T47D (cell line): ENCODE measurements around the gene GJB5.
"Not testable (repeated sequence)": the region's sequence is repeated elsewhere in the genome, so short reads cannot be mapped to it uniquely, and the experiment has no call there.

Experiments
- DNase-seq, 2 experiments: peaks; one replicate each; pipeline versions ENCODE4 v3.0.0 to v3.0.0-alpha.2; 2011 to 2012; ENCODE audit warnings: low read depth in 1 of 2, low spot score in 1 of 2
- JUND ChIP-seq: IDR thresholded peaks from 2 replicates; pipeline ENCODE4 v1.6.1; 2012; ENCODE audit warnings: low read depth
- in situ Hi-C: cut with HindIII; loops from 2 replicates; pipeline ENCODE4 v1.10.0; 2016; ENCODE audit warnings: low sequenced_read_pairs, low pct_unique_long_range_greater_than_20kb

Gene GJB5

GRCh38 chr1:34770891-34771504 is 16.2 kb downstream of the GJB5 start:
- in situ Hi-C loops, result no loop called here
- DNase-seq, result no peak
- TF ChIP-seq JUND, result no peak

- no peak for TF ChIP-seq JUND
- DNase-seq, result no peak
- in situ Hi-C loops, result no loop called here
Measured at GRCh38 chr1:34771573-34772371, 16.9 kb downstream of the GJB5 start.

GRCh38 chr1:34773114-34773513 is 18.3 kb downstream of the GJB5 start:
- DNase-seq, in situ Hi-C loops: not testable (repeated sequence)

GRCh38 chr1:34774957-34775356 is 20.1 kb downstream of the GJB5 start:
- no peak for TF ChIP-seq JUND
- in situ Hi-C loops, result no loop called here
- DNase-seq, result no peak

GRCh38 chr1:34776911-34777310 is 22.1 kb downstream of the GJB5 start:
- in situ Hi-C loops, result no loop called here
- DNase-seq, result no peak
- no peak for TF ChIP-seq JUND

- no peak for TF ChIP-seq JUND
- in situ Hi-C loops, result no loop called here
- DNase-seq, result no peak
Measured at GRCh38 chr1:34777519-34778321, 22.9 kb downstream of the GJB5 start.

- TF ChIP-seq JUND, result no peak
- DNase-seq, result no peak
- in situ Hi-C loops, result no loop called here
Measured at GRCh38 chr1:34778381-34778780, 23.5 kb downstream of the GJB5 start.

- no peak for DNase-seq
- TF ChIP-seq JUND, result no peak
- in situ Hi-C loops, result no loop called here
Measured at GRCh38 chr1:34779005-34779404, 24.2 kb downstream of the GJB5 start.

- no peak for DNase-seq
- no peak for TF ChIP-seq JUND
- in situ Hi-C loops, result no loop called here
Measured at GRCh38 chr1:34779526-34779925, 24.7 kb downstream of the GJB5 start.

- in situ Hi-C loops, result no loop called here
- TF ChIP-seq JUND, result no peak
- no peak for DNase-seq
Measured at GRCh38 chr1:34779962-34780361, 25.1 kb downstream of the GJB5 start.

GRCh38 chr1:34780528-34780927 is 25.7 kb downstream of the GJB5 start:
- in situ Hi-C loops, result no loop called here
- TF ChIP-seq JUND, result no peak
- no peak for DNase-seq

GRCh38 chr1:34781071-34781843 is 26.4 kb downstream of the GJB5 start, which contains the start of gene GJB3:
GJB3 (plus strand) TSS chr1:34781214; CDS start chr1:34784763, 3,549 bp downstream.
- DNase-seq, result peak; percentile 7 to 21
- in situ Hi-C loops, result no loop called here
- TF ChIP-seq JUND, result no peak
